K562 (cell line): ENCODE measurements around the gene CDH7. TPM values are rescaled to one million over a fixed set of nuclear protein-coding genes. Genes with fewer than 3 reads are reported as not detected.

Experiments used
- ATAC-seq: fragments of 200-7000 bp; cut with Tn5 transposase; 3 replicates; pipeline ENCODE4 v1.9.1; 2020; ENCODE audit warnings: moderate library complexity
- BruUV-seq: library from RNA; stranded (reverse); fragments of 400-500 nt; replicated peaks from 2 replicates; lab custom pipeline; 2021; lab: Mats Ljungman, UMichigan
- CTCF ChIA-PET: fragments of 300-600 bp; formaldehyde crosslinking; extraction: SDS; loops from one replicate; lab custom pipeline; 2021; ENCODE audit warnings: low intra/inter-chr PET ratio; lab: Yijun Ruan, JAX
- POLR2A ChIA-PET: fragments of 300-600, 350-650 bp; sonication (Branson Sonifier 250); formaldehyde crosslinking; extraction: SDS; loops from one replicate; lab custom pipeline; 2021; ENCODE audit warnings: antibody characterized with exemption, inconsistent platforms; lab: Yijun Ruan, JAX
- DNase-seq, 4 experiments: peaks; one replicate each; pipeline versions ENCODE4 v3.0.0 to v3.0.0-alpha.2; 2011 to 2018; ENCODE audit warnings: low spot score in 3 of 4, mixed read lengths in 3 of 4; ENCODE audit errors: extremely low read depth in 1 of 4
- FAIRE-seq: peaks from 2 replicates; lab custom pipeline; 2011; peaks lifted over from hg19 to GRCh38; lab: Jason Lieb, UNC
- H2AFZ ChIP-seq: 2 replicates; pipeline ENCODE4 v1.6.0; 2011; ENCODE audit warnings: low read depth, low read length, control low read depth, inconsistent platforms
- H3K27ac ChIP-seq: fragments of 200-600 bp; 3 replicates; pipeline ENCODE4 v1.8.0; 2011; ENCODE audit warnings: low read depth, mild to moderate bottlenecking, control low read depth, inconsistent platforms, low read length, moderate library complexity, mixed read lengths; ENCODE audit errors: extremely low read depth
- H3K27me3 ChIP-seq, 2 experiments: fragments of 300-600 bp in 1 of 2; 2 replicates in 1 of 2; 3 replicates in 1 of 2; pipeline versions ENCODE4 v1.6.0 to v1.8.0; 2011; ENCODE audit warnings: inconsistent platforms in 2 of 2, low read length in 2 of 2, mild to moderate bottlenecking in 1 of 2, mixed read lengths in 1 of 2, moderate library complexity in 1 of 2; ENCODE audit not compliant: control insufficient read depth in 2 of 2, insufficient read depth in 2 of 2
- H3K36me3 ChIP-seq: fragments of 300-600 bp; 3 replicates; pipeline ENCODE4 v1.8.0; 2011; ENCODE audit warnings: mild to moderate bottlenecking, low read length, inconsistent platforms; ENCODE audit not compliant: control insufficient read depth, insufficient read depth
- H3K4me1 ChIP-seq, 2 experiments: fragments of 200-600 bp in 1 of 2; replicated peaks in 1 of 2; 2 replicates in 1 of 2; 3 replicates in 1 of 2; pipeline versions ENCODE4 v1.5.1 to v1.8.0; 2011; ENCODE audit warnings: inconsistent platforms in 2 of 2, low read length in 2 of 2, mild to moderate bottlenecking in 1 of 2, mixed read lengths in 1 of 2, moderate library complexity in 1 of 2; ENCODE audit not compliant: control insufficient read depth in 2 of 2, insufficient read depth in 2 of 2
- H3K4me2 ChIP-seq: 2 replicates; pipeline ENCODE4 v1.6.1; 2011; ENCODE audit warnings: low read length, control low read depth, inconsistent platforms, mixed read lengths; ENCODE audit not compliant: insufficient read depth
- H3K4me3 ChIP-seq: fragments of 200-600 bp; sonication (generic), shearing (Covaris generic); 2 replicates; pipeline ENCODE4 v1.5.1; 2016; ENCODE audit warnings: control low read depth, inconsistent platforms
- H3K79me2 ChIP-seq: fragments of 200-600 bp; 3 replicates; pipeline ENCODE4 v1.8.0; 2011; ENCODE audit warnings: low read length, inconsistent platforms; ENCODE audit not compliant: control insufficient read depth, insufficient read depth
- H3K9ac ChIP-seq, 2 experiments: 2 replicates each; pipeline versions ENCODE4 v1.6.0 to v1.6.1; 2011; ENCODE audit warnings: low read depth in 2 of 2, low read length in 2 of 2, control low read depth in 1 of 2, inconsistent platforms in 1 of 2, mild to moderate bottlenecking in 1 of 2, mixed read lengths in 1 of 2; ENCODE audit not compliant: insufficient read depth in 1 of 2
- H3K9me1 ChIP-seq: one replicate; pipeline ENCODE4 v1.6.0; 2011; ENCODE audit warnings: inconsistent platforms, mild to moderate bottlenecking, low read length, moderate library complexity; ENCODE audit not compliant: control insufficient read depth, insufficient read depth
- H3K9me3 ChIP-seq: replicated peaks from 2 replicates; pipeline ENCODE4 v1.5.1; 2011; ENCODE audit warnings: low read depth, low read length, inconsistent platforms; ENCODE audit not compliant: control insufficient read depth, insufficient read depth
- H4K20me1 ChIP-seq: replicated peaks from 2 replicates; pipeline ENCODE4 v1.6.1; 2011; ENCODE audit warnings: low read length, inconsistent platforms, mixed read lengths; ENCODE audit not compliant: control insufficient read depth, insufficient read depth
- TEAD4 ChIP-seq, 2 experiments: sonication (generic) in 1 of 2; formaldehyde crosslinking in 1 of 2; IDR thresholded peaks; 2 replicates each; pipeline versions ENCODE4 v1.6.1 to v1.8.0; 2012 to 2022; ENCODE audit warnings: borderline replicate concordance in 1 of 2, inconsistent platforms in 1 of 2, low read length in 1 of 2, mild to moderate bottlenecking in 1 of 2, missing genetic modification reagents in 1 of 2
- ZNF217 ChIP-seq: sonication (generic); formaldehyde crosslinking; IDR thresholded peaks from 2 replicates; pipeline ENCODE4 v1.8.0; 2022; ENCODE audit warnings: mild to moderate bottlenecking, missing genetic modification reagents
- ZNF444 ChIP-seq: fragments of 250-450 bp; sonication (Bioruptor Pico); IDR thresholded peaks from 2 replicates; pipeline ENCODE4 v1.4.0; 2020; ENCODE audit warnings: mild to moderate bottlenecking, moderate library complexity
- ZNF449 ChIP-seq: fragments of 250-450 bp; sonication (Bioruptor Pico); IDR thresholded peaks from 2 replicates; pipeline ENCODE4 v1.8.0; 2022; ENCODE audit warnings: moderate library complexity, mild to moderate bottlenecking, inconsistent platforms
- WGBS: fragments of 100-300 bp; shearing (Covaris generic); methylation state at CpG from one replicate; pipeline ENCODE4 v1.1.6; 2016; ENCODE audit warnings: low coverage, mixed read lengths; ENCODE audit not compliant: insufficient coverage; ENCODE audit errors: missing lambda C conversion rate; 5-methylcytosine and 5-hydroxymethylcytosine counted together
- in situ Hi-C: fragments of 300-500 bp; cut with MboI; formaldehyde crosslinking; loops from 4 replicates; pipeline ENCODE4 v1.15.0; 2018; ENCODE audit warnings: inconsistent platforms, mixed read lengths
- intact Hi-C: fragments of 100-400 bp; cut with micrococcal nuclease; formaldehyde crosslinking; loops from 2 replicates; pipeline ENCODE4 v1.14.2; 2022
- polyA plus RNA-seq, 8 experiments: library from polyadenylated mRNA; depleted of rRNA in 4 of 8; stranded (reverse) in 5 of 8; unstranded in 3 of 8; fragments of >200 nt; fragmentation: Nextera tagmentation in 2 of 8; fragmentation: Illumina TruSeq in 1 of 8; extraction: Ambion mirVana in 2 of 8; extraction: Trizol in 1 of 8; gene quantifications; 2 replicates each; pipeline versions ENCODE4 v1.2.1 to v1.2.3, GENCODE V29; 2011 to 2014; ENCODE audit warnings: inconsistent platforms in 1 of 8, missing spikeins in 1 of 8
- total RNA-seq, 7 experiments: library from RNA; depleted of rRNA in 6 of 7; stranded (reverse); fragments of >200 nt in 6 of 7; fragmentation: Illumina TruSeq in 2 of 7; extraction: Trizol in 2 of 7; gene quantifications; 2 replicates each; pipeline versions ENCODE4 v1.2.1 to v1.2.3, GENCODE V29; 2011 to 2021; ENCODE audit warnings: low replicate concordance in 1 of 7

The CDH7 gene
- total and polyA plus RNA-seq, 9 of the 15 experiments (the other 6 are each of a cell fraction or from before 2014, with no cell fraction given): 0.01 to 0.07 (median 0.05) TPM; not detected in 6

- no peak for FAIRE-seq
- Histone ChIP-seq H3K27ac (no peak overlapping the region), H3K27me3 (no peaks in the 10 kb centered on the region), H3K4me3 (no peak overlapping the region), H3K4me1 (no peaks in the 10 kb centered on the region), H3K9me3 (no peaks in the 10 kb centered on the region), H3K4me2 (no peak overlapping the region)
- in situ Hi-C loops: no loop called here
- no TSS peak for BruUV-seq
- TF ChIP-seq TEAD4 (IDR thresholded peaks at IDR 0.05; ENCODE audit: low read length): no peak
- TF ChIP-seq TEAD4 (CRISPR knock-in tag; IDR thresholded peaks at IDR 0.05; ENCODE audit: borderline replicate concordance): no peak
- TF ChIP-seq ZNF449 (CRISPR knock-in tag): no peak
- TF ChIP-seq, all 486 proteins: peak for 0
- 8% methylated on average over 1 of the region's 1 CpG for WGBS
- Histone ChIP-seq H4K20me1 (no peaks in the 10 kb centered on the region), H2AFZ (no peak overlapping the region), H3K9ac (no peak overlapping the region), H3K79me2 (no peaks in the 10 kb centered on the region), H3K9me1 (no peaks in the 10 kb centered on the region), H3K36me3 (no peaks in the 10 kb centered on the region)
- intact Hi-C loops: no loop called here
- ChIA-PET CTCF (no interaction called here), POLR2A (no interaction called here)
- ATAC-seq: no peak
- DNase-seq: no peak
Measured at GRCh38 chr18:65827444-65827843, 76.6 kb downstream of the CDH7 start.

- H3K9ac ChIP-seq: no peak overlapping the region
- no peaks in the 10 kb centered on the region for H4K20me1 ChIP-seq
- no peaks in the 10 kb centered on the region for H3K36me3 ChIP-seq
- TF ChIP-seq ZNF444 (no peak), ZNF217 (CRISPR knock-in tag) (no peak)
- no peaks in the 10 kb centered on the region for H3K27me3 ChIP-seq
- H3K4me2 ChIP-seq: no peak overlapping the region
- ChIA-PET CTCF (no interaction called here), POLR2A (no interaction called here)
- BruUV-seq: no TSS peak
- H3K4me3 ChIP-seq: no peak overlapping the region
- H3K27ac ChIP-seq: no peak overlapping the region
- no peak for ATAC-seq
- no peaks in the 10 kb centered on the region for H3K79me2 ChIP-seq
- H3K4me1 ChIP-seq: no peaks in the 10 kb centered on the region
- no peaks in the 10 kb centered on the region for H3K9me1 ChIP-seq
- DNase-seq: no peak
- no peaks in the 10 kb centered on the region for H3K9me3 ChIP-seq
- intact Hi-C loops (no loop called here), in situ Hi-C loops (no loop called here)
- WGBS: 0% methylated on average over 4 of the region's 4 CpGs
- no peak for FAIRE-seq
- no peak overlapping the region for H2AFZ ChIP-seq
Measured at GRCh38 chr18:65835881-65836280, 85.1 kb downstream of the CDH7 start.
